GM18505 (cell line): ENCODE data around the gene PRR16.

Source experiments
- ATAC-seq: cut with Tn5 transposase; IDR thresholded peaks from one replicate; pipeline ENCODE4 v1.9.1; 2021; ENCODE audit not compliant: unreplicated experiment
- POLR2A ChIP-seq: IDR thresholded peaks from 4 replicates; pipeline ENCODE4 v1.6.1; 2011; ENCODE audit warnings: borderline replicate concordance; ENCODE audit not compliant: insufficient read depth, insufficient read length; ENCODE audit errors: extremely low read depth

PRR16 gene

DNA sequence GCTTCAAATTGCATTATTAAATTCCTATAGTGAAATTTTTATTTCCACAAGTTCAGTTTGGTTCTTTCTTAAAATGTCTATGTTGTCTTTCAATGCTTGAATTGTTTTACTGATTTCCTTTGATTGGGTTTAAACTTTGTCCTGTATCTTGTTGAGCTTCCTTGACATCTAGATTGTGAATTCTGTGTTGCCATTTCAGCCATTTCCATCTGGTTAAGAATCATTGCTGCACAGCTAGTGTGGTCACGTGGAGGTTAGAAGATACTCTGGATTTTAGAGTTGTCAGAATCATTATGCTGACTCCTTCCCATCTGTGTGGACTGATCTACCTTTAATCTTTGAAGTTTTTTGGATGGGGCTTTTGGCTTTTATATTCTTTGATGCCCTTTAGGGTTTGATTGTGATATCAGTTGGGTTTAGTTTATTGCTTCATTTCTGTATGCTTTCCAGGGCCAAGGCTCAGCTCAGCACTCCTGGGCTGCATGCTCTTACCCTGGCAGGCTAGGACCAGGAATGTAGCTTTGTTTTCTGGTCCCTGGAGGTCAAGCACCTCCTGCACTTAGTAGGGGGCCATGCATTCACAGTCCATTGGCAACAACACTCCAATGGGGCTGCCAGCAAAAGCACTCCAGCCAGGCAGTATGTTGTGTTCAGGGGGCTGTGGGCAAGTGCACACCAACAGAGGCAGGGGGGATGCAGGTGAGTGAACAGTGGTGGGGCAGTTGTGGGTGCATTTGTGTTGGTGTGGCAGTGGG lies 141.4 kb downstream of the PRR16 start:
- ATAC-seq, result no peak
- no peak for TF ChIP-seq POLR2A

DNA sequence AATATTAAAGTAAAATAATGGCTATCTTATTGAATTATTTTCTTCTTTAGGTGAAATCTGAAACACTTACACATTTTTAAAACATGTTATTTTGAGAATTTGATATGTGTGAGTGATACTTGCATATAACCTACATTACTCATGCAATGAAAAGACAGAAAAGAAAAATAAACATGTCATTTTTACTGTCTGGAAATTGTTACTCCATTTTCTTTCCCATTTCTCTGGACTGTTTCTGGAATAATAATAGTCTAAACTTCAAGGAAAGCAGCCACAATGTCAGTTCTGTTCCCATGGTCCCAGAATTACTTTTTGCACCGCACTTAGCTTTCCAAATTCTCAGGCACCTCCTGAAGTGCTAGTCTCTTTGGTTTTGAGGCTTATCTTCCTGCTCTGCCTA lies 145.5 kb downstream of the PRR16 start:
- TF ChIP-seq POLR2A, result no peak
- no peak for ATAC-seq

DNA sequence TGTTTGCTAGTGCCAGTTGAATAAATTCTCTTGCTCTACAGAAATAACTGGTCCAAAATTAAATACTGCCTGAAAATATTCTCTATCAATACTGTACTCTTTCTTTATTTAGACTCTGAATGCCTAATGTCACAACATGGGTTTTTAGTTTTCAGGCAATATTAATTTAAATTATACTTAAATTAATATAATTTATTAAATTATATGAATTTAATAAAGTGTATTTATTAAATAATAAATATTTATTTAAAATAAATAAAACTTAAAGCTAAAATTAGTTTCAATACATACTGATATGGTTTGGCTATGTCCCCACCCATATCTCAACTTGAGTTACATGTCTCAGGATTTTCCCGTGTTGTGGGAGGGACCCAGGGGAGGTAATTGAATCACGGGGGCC lies 146.0 kb downstream of the PRR16 start:
- no peak for ATAC-seq
- no peak for TF ChIP-seq POLR2A

DNA sequence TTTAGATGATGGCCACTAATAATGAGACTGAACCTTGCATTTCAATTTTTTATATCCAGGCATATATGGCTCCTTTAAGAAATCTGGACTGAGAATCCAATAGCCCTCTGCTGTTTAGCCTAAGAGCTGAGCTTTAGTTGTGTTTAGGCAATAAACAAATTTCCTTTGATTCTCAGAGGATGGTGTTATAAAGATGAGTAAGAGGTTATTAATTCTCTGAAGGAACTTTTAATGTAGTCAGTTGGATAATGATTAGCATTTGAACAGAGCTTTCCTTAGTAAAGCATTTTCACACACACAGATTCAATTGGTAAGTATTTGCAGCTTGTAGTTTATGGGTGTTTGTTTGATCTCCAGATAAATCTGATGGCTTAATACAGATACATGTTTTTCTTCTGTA lies 149.6 kb downstream of the PRR16 start:
- no peak for ATAC-seq
- no peak for TF ChIP-seq POLR2A

DNA sequence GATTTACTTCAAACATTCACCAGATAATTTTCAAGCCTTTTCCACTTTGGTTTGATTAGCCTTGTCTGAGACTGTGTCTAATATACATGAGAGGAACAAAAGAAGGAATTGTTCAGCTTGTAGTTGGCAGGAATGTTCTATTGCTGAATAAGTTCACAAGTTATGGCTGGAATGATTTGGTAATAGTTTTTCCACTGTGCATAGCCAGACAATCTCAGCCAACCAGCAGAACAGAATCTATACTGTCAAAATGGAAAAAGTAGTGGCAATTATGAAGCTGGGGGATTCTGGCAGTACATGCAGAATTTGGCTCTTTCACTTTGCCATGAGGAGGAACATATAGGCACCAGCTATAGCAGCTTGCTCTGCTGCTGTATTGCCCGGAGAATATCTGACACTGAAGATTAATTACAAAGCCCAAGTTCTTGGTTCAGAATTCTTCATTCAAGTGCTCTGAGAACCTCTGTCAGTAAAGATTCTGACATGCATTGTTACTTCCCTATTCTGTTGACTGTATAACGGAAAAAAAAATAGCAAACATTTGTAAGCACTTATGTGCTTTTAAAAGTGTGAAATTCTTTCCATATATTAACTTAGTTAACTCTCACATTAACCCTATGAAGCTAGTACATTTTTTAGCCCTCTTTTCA lies 150.6 kb downstream of the PRR16 start:
- TF ChIP-seq POLR2A, result no peak
- no peak for ATAC-seq

DNA sequence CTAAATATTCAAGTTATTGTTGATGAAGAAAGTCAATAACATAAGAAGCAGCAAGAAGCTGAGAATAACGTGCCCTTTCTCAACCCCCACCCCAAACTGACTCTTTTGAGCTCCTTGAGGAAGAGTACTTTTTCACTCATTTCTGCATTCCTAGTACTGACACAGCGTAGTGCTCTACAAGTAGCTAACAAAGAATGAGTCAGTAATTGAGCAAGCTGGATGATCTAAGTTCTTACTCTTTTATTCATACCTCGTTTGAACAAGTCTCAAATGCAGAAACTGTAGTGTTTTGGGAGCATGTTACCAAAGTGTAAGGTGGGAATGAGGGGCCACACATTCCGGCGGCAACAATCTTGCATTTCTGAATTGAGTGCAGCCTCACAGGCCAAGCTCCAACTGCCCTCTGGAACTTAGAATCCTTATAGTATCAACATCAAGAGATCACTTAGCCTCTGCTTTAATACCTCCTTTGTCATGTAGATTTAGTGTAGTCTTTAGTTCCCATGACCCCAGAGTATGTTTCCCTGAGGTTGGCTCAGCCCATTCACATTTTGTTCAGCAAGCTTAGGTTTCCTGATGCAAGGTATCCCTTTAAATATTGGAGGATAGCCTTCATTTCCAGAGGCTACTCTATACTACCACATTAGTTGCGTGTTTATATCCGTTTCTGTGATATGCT lies 152.0 kb downstream of the PRR16 start:
- ATAC-seq, result no peak

DNA sequence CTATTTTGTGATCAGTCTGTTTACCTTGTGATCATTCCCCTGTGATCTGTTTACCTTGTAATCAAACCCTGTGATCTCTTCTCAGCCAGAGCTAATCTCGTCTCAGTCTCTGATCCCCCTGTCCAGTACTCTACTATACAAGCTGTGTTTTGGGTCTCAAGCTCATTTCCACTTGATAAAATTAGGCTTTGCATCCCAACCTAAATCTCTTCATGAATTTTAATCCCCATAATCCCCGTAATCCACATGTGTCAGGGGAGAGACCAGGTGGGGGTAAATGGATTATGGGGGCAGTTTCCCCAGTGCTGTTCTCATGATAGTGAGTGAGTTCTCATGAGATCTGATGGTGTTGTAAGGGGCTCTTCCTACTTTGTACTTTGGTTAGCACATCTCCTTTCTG lies 157.2 kb downstream of the PRR16 start:
- ATAC-seq, result no peak

More for the DNA sequence above, 152.0 kb downstream of the PRR16 start:
- TF ChIP-seq POLR2A, result no peak

DNA sequence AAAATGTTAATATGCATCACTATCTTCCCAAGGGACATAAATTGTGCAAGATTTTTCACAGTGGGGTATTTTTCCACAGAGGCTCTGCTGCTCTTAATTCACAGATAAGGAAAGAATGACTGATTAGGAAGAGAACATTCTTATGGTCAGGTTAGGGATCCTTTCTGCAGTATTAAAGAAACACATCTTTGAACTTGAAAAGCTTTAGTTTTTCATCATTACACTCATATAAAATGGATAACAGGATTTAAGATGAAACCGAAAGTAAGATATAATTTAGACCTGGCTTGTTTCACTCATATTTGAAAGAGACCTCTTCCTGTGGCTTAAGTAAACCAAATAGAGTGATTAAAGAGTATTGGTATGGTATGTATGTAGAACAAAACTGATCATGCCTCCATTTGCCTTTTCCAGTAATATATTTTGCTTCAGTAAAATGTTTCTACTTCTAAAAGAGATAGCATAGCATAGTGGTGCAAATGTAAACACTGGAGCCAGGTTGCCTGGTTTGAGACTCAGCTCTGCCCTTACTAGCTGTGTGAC lies 160.0 kb downstream of the PRR16 start:
- no peak for TF ChIP-seq POLR2A
- ATAC-seq, result no peak

More for the DNA sequence above, 157.2 kb downstream of the PRR16 start:
- no peak for TF ChIP-seq POLR2A

DNA sequence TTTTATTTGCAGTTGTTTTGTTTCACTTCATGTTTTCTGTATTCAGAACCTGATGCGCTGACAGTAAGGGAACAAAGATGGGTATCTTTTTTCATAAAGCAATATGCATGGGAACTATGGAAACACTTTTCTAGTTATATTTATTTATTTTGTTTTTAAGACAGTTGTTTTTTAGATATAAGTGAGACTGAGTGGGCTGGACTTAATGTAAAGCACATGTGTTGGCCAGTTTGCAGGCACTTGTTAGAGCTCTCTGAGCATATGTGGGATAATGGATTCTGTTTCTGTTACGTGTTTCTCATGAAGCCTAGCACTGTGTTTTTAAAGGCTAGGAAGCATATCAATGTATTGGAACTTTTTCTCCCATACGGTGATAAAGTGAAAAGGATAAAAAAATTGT lies 164.1 kb downstream of the PRR16 start:
- no peak for TF ChIP-seq POLR2A
- no peak for ATAC-seq

DNA sequence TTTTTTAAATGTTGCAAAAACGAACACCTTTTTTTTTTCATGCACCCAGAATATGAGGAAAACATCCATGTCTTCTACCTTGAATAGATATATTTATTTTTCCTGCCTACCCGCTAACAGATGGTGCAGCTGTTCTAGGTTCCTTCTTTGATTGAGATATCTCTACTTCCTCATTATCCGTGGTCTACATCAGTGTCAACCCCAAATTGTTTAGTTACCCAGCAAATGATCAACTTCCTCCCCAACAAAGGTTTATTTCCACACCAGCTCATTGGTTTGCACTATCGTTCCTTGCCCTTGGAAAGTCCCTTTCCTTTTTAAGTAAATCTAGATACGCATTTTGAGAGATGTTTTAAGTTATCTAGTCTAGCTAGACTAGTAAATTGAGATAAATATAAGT lies 166.4 kb downstream of the PRR16 start:
- ATAC-seq, result no peak
- TF ChIP-seq POLR2A, result no peak

DNA sequence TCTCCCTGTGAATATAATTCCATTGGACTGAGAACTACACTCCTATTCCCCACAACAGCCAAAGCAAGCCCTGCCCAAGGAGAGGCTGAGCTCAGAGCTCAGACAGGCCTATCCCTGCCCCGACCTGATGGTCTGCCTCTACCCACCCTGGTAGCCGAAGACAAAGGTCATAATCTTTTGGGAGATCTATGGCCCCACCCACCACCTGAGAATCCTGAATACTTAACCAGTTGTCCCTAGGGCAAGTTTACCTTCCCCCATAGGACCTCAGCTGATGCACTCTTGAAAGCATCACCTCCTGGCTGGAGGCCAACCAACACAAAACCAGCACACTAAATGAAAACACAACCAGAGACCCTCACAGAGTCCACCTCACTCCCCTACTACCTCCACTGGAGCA lies 167.5 kb downstream of the PRR16 start:
- no peak for TF ChIP-seq POLR2A
- no peak for ATAC-seq

DNA sequence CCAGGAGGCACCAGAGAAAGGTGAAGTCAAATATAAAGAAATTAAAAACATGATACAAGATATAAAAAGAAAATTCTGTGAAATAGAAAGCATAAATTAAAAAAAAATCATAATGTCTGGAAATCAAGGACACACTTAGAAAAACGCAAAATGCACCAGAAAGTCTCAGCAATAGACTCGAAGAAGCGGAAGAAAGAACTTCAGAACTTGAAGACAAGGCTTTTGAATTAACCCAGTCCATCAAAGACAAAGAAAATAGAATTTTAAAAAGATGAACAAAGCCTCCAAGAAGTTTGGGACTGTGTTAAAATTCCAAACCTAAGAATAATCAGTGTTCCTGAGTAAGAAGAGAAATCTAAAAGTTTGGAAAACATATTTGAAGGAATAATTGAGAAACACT lies 168.3 kb downstream of the PRR16 start:
- no peak for ATAC-seq
- TF ChIP-seq POLR2A, result no peak

DNA sequence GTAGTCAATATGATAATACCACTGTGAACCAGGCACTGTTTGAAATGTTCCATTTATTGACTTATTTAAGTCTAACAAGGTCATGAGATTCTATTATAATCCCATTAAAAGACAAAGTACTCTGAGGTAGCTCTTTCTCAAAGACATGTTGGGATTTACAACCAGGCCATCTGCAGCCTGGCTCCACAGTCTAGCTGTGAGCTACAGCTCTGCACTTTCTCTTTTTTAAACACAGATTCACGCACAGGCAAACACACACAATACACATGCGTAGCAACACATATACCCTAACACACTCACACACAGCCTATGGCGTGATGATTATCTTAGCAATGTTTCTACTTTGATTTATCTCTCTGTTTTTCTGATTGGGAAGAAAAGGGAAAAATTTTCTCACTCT lies 174.3 kb downstream of the PRR16 start:
- TF ChIP-seq POLR2A, result no peak
- no peak for ATAC-seq

DNA sequence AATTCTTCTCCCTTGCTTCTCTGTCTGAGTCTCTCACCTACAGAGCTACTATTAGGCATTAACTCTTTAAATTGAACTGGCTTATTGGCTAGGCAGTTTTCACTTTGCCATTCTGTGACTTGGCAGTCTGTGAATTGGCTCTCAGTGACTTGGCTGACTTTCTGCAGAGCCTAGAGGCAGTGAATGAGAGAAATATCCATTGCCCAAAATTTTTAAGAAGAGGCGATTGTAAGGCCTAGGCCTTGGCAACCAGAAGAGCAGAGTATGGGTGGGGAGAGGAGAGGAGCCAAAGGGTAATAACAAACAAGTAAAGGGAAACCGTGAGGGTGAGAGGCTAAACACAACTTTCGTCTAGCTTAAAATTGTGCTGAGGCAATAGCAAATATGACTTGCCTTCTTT lies 176.7 kb downstream of the PRR16 start:
- ATAC-seq, result no peak
- TF ChIP-seq POLR2A, result no peak

DNA sequence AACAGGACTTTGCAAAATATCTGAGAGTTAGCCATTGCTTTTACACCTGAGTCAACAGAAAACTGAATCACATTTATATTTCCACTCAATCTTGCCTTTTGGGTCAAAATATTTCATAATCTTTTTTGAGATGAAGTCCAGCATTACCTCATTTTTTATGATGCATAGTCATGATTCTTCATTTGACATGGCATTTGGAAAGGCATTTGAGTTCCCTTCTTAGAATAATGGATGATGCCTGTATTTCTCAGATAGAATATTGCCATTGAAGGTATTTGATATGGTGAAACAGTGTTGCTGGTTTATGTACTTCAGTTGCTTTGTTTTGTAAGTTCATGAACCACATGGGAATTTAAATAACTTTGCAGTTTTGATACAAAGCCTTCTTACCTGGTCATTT lies 180.4 kb downstream of the PRR16 start:
- ATAC-seq, result no peak

More for the DNA sequence above, 180.4 kb downstream of the PRR16 start:
- no peak for TF ChIP-seq POLR2A
